ENCODE measurements around the gene TMEM9B. TPM values are rescaled to one million over a fixed set of nuclear protein-coding genes. Genes with fewer than 3 reads are reported as not detected.

Gene TMEM9B
- total RNA-seq, 1 experiment from 2014 or later: 13.6 TPM

DNA sequence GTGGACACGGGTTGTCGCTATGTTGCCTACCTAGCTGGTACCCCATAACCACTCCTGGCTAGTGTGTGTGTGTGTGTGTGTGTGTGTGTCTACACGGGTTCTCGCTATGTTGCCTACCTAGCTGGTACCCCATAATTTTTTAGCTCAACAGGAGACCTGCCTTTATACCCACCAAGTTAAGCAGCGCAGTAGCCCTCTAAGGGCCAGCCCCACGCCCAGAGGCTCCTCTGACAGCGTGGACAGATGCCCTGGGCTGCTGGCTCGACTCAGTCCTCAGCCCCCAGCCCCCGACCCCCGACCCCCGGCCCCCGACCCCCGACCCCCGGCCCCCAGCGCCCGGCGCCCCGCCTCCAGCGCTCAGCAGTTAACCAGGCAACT lies 53.6 kb downstream of the TMEM9B start:
- H2BK15ac ChIP-seq (ENCODE audit: low read depth, low read length): no peak overlapping the region
- H2BK5ac ChIP-seq (ENCODE audit: insufficient read length, low read length): no peak overlapping the region
- Mint-ChIP-seq H3K36me3 (ENCODE audit: insufficient read depth in 1 of 3, low read depth in 3 of 3) (peaks cover 2 to 16% (median 10%) of the 10 kb centered on the region in 3 experiments), H3K27ac (no peak overlapping the region), H3K27me3 (ENCODE audit: low read depth) (peaks cover 30% of the 10 kb centered on the region), H3K4me1 (peaks cover 21 to 26% of the 10 kb centered on the region in 2 experiments), H3K9me3 (no peaks in the 10 kb centered on the region), H3K4me3 (peak overlapping the region; percentile 82 to 84)
- H3K27ac ChIP-seq (ENCODE audit: insufficient read length, low read depth, low read length): no peak overlapping the region
- no peak overlapping the region for H2AK5ac ChIP-seq (ENCODE audit: insufficient read length, low read length)
- DNase-seq: no peak
- no peaks in the 10 kb centered on the region for H3K79me1 ChIP-seq (ENCODE audit: insufficient read depth, low read depth, low read length, poor library complexity, severe bottlenecking)
- H2BK20ac ChIP-seq (ENCODE audit: low read depth, low read length, poor library complexity, severe bottlenecking): no peak overlapping the region
- H3K79me2 ChIP-seq (ENCODE audit: insufficient read depth, low read length): no peaks in the 10 kb centered on the region; the same call in 1 of the 2 replicates
- no peak overlapping the region for H2BK120ac ChIP-seq (ENCODE audit: low read depth, low read length, poor library complexity, severe bottlenecking)
- H4K5ac ChIP-seq (ENCODE audit: insufficient read length, low read depth, low read length): no peak overlapping the region
- H4K91ac ChIP-seq (ENCODE audit: insufficient read length, low read depth, low read length): no peak overlapping the region
- H2BK12ac ChIP-seq (ENCODE audit: insufficient read length, low read depth, low read length): no peak overlapping the region
- TF ChIP-seq, protein P1, sequence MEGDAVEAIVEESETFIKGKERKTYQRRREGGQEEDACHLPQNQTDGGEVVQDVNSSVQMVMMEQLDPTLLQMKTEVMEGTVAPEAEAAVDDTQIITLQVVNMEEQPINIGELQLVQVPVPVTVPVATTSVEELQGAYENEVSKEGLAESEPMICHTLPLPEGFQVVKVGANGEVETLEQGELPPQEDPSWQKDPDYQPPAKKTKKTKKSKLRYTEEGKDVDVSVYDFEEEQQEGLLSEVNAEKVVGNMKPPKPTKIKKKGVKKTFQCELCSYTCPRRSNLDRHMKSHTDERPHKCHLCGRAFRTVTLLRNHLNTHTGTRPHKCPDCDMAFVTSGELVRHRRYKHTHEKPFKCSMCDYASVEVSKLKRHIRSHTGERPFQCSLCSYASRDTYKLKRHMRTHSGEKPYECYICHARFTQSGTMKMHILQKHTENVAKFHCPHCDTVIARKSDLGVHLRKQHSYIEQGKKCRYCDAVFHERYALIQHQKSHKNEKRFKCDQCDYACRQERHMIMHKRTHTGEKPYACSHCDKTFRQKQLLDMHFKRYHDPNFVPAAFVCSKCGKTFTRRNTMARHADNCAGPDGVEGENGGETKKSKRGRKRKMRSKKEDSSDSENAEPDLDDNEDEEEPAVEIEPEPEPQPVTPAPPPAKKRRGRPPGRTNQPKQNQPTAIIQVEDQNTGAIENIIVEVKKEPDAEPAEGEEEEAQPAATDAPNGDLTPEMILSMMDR (conservative IDR thresholded peaks at IDR 0.05): no peak
- no peak overlapping the region for H3K56ac ChIP-seq (ENCODE audit: insufficient read length, low read depth, low read length)
- H3K4me2 ChIP-seq (ENCODE audit: insufficient read depth, insufficient read length, low read length): peak overlapping the region; percentile 83
- WGBS (ENCODE audit: extremely low coverage, insufficient read length, low lambda C conversion rate): no CpG with 5 or more reads among the region's 19 CpGs
- H3K4ac ChIP-seq (ENCODE audit: low read depth, low read length): no peak overlapping the region
- no peak overlapping the region for H3K9ac ChIP-seq (ENCODE audit: extremely low read depth, insufficient read length, low read length)
- peaks cover 6% of the 10 kb centered on the region for H3K23me2 ChIP-seq (ENCODE audit: insufficient read length, low read depth, low read length, poor library complexity, severe bottlenecking)
- H3K9me3 ChIP-seq (ENCODE audit: control insufficient read depth, low read depth, low read length): no peaks in the 10 kb centered on the region
- H3K27me3 ChIP-seq (ENCODE audit: insufficient read depth, low read length): no peaks in the 10 kb centered on the region; the same call in 1 of the 2 replicates
- H4K20me1 ChIP-seq (ENCODE audit: control insufficient read depth, insufficient read depth, insufficient read length): no peaks in the 10 kb centered on the region
- no peak overlapping the region for H3K18ac ChIP-seq (ENCODE audit: insufficient read length, low read depth, low read length)
- peaks cover 4% of the 10 kb centered on the region; the same call in 1 of the 2 replicates for H3K4me1 ChIP-seq (ENCODE audit: insufficient read depth, low read length)
- no peak overlapping the region for H3K23ac ChIP-seq (ENCODE audit: insufficient read length, low read depth, low read length)
- no peak overlapping the region for H3T11ph ChIP-seq (ENCODE audit: low read length)
- H4K8ac ChIP-seq (replicated peaks; ENCODE audit: insufficient read length, low read depth, low read length): no peak overlapping the region
- H2AFZ ChIP-seq (ENCODE audit: low read length): no peak overlapping the region
- H3K14ac ChIP-seq (ENCODE audit: insufficient read depth, low read length): no peak overlapping the region

Measured in H9 (cell line).